Measurements from ENCODE around the gene ALK. TPM values are rescaled to one million over a fixed set of nuclear protein-coding genes. Genes with fewer than 3 reads are reported as not detected.

The ALK gene
- total RNA-seq, 1 donor from 2014 or later, result 9.6 TPM

GRCh38 chr2:29777161-29777560, 144.2 kb downstream of the ALK start:
- H3K27me3 Mint-ChIP-seq (ENCODE audit: unreplicated experiment), result no peaks in the 10 kb centered on the region
- no peak for DNase-seq
- no peak overlapping the region for H3K27ac Mint-ChIP-seq (ENCODE audit: unreplicated experiment)
- no peak overlapping the region for H3K4me3 Mint-ChIP-seq (ENCODE audit: unreplicated experiment)
- no peaks in the 10 kb centered on the region for H3K36me3 Mint-ChIP-seq (ENCODE audit: unreplicated experiment)
- no peak for TF ChIP-seq CTCF (IDR thresholded peaks at IDR 0.05; ENCODE audit: partially characterized antibody, unreplicated experiment)
- H3K4me1 Mint-ChIP-seq (ENCODE audit: low read depth, unreplicated experiment), result peaks cover 4% of the 10 kb centered on the region
- no peaks in the 10 kb centered on the region for H3K9me3 Mint-ChIP-seq (ENCODE audit: unreplicated experiment)

DNA sequence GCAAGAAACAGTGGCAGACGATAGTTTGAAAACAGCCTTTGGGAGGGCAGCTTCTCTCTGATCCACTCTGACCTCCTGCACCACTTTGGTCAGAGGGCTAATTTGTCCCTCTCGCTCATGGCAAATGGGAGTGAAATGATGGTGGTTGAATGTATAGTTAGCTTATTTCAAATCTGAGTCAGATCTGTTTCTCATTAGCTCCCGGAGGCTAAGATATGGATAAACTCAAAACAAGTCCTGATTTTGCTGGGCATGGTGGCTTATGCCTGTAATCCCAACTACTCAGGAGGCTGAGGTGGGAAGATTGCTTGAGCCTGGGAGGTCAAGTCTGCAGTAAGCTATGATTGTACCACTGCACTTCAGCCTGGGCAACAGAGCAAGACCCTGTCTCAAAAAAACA, 145.0 kb downstream of the ALK start:
- H3K36me3 Mint-ChIP-seq (ENCODE audit: unreplicated experiment), result no peaks in the 10 kb centered on the region
- H3K9me3 Mint-ChIP-seq (ENCODE audit: unreplicated experiment), result no peaks in the 10 kb centered on the region
- DNase-seq, result no peak
- no peak overlapping the region for H3K27ac Mint-ChIP-seq (ENCODE audit: unreplicated experiment)
- no peak overlapping the region for H3K4me3 Mint-ChIP-seq (ENCODE audit: unreplicated experiment)
- H3K27me3 Mint-ChIP-seq (ENCODE audit: unreplicated experiment), result no peaks in the 10 kb centered on the region
- peaks cover 7% of the 10 kb centered on the region for H3K4me1 Mint-ChIP-seq (ENCODE audit: low read depth, unreplicated experiment)
- no peak for TF ChIP-seq CTCF (IDR thresholded peaks at IDR 0.05; ENCODE audit: partially characterized antibody, unreplicated experiment)

DNA sequence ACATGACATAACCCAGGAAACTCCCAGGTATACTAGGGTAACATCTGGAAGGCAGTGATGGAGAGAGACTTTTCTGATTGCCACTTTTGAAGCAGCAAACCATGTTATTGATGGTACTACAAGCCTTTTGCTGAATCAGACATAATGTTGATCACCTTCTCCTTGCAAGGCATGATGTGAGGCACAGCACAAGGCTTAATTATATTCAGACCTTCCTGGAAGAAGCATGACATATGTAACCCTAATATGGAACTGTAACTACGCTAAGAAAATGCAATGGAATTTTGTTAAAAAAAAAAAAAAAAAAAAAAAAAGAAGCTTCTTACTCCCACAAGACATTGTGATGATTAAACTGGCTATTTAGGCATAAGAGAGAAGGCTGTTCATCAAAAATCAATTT, 145.4 kb downstream of the ALK start:
- Mint-ChIP-seq H3K4me3 (ENCODE audit: unreplicated experiment) (no peak overlapping the region), H3K27me3 (ENCODE audit: unreplicated experiment) (no peaks in the 10 kb centered on the region), H3K9me3 (ENCODE audit: unreplicated experiment) (no peaks in the 10 kb centered on the region), H3K36me3 (ENCODE audit: unreplicated experiment) (no peaks in the 10 kb centered on the region), H3K4me1 (ENCODE audit: low read depth, unreplicated experiment) (peaks cover 7% of the 10 kb centered on the region), H3K27ac (ENCODE audit: unreplicated experiment) (no peak overlapping the region)
- DNase-seq, result no peak
- TF ChIP-seq CTCF (IDR thresholded peaks at IDR 0.05; ENCODE audit: partially characterized antibody, unreplicated experiment), result no peak

DNA sequence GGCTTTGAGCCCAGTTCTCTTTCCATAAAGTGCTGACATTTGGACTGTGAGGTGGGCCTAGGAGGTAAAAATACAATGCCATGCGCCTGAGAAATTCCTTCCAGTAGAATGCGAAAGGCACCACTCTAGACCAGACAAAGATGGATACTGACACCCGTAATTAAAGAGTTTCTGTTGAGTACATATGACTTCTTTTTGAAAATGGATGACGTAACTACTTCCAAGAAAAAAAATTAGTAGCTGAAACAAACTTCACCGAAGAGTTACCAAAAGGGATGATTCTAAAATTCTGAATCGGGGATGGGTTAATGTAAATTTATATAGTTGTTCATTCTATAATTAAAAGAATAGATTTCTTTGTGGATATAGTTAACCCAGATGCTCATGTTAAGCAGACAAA, 146.8 kb downstream of the ALK start:
- Mint-ChIP-seq H3K4me3 (ENCODE audit: unreplicated experiment) (no peak overlapping the region), H3K36me3 (ENCODE audit: unreplicated experiment) (no peaks in the 10 kb centered on the region), H3K27ac (ENCODE audit: unreplicated experiment) (no peak overlapping the region)

GRCh38 chr2:29770846-29771245, 150.5 kb downstream of the ALK start:
- Mint-ChIP-seq H3K27me3 (ENCODE audit: unreplicated experiment) (peaks cover 3% of the 10 kb centered on the region), H3K4me3 (ENCODE audit: unreplicated experiment) (no peak overlapping the region), H3K27ac (ENCODE audit: unreplicated experiment) (no peak overlapping the region), H3K4me1 (ENCODE audit: low read depth, unreplicated experiment) (peaks cover 10% of the 10 kb centered on the region), H3K36me3 (ENCODE audit: unreplicated experiment) (no peaks in the 10 kb centered on the region), H3K9me3 (ENCODE audit: unreplicated experiment) (no peaks in the 10 kb centered on the region)
- DNase-seq, result no peak
- TF ChIP-seq CTCF (IDR thresholded peaks at IDR 0.05; ENCODE audit: partially characterized antibody, unreplicated experiment), result no peak

More for the DNA sequence above, 146.8 kb downstream of the ALK start:
- DNase-seq, result no peak
- Mint-ChIP-seq H3K9me3 (ENCODE audit: unreplicated experiment) (no peaks in the 10 kb centered on the region), H3K27me3 (ENCODE audit: unreplicated experiment) (no peaks in the 10 kb centered on the region), H3K4me1 (ENCODE audit: low read depth, unreplicated experiment) (peaks cover 3% of the 10 kb centered on the region)
- TF ChIP-seq CTCF (IDR thresholded peaks at IDR 0.05; ENCODE audit: partially characterized antibody, unreplicated experiment), result no peak

Measured in glutamatergic neuron (in vitro differentiated cells).